ENCODE measurements around the gene PLGRKT.

- TF ChIP-seq CTCF (IDR thresholded peaks at IDR 0.05; ENCODE audit: low read depth, low read length, missing input control), result no peak
- no peak for TF ChIP-seq SP1 (IDR thresholded peaks at IDR 0.05)
- TF ChIP-seq EGR1 (IDR thresholded peaks at IDR 0.05; ENCODE audit: low read depth in 2 of 2), result no peak
- TF ChIP-seq RXRA (IDR thresholded peaks at IDR 0.05), result no peak
Measured at GRCh38 chr9:5446451-5447236, 8.9 kb upstream of the PLGRKT start.
